ENCODE measurements around the gene ZCCHC4.

DNA sequence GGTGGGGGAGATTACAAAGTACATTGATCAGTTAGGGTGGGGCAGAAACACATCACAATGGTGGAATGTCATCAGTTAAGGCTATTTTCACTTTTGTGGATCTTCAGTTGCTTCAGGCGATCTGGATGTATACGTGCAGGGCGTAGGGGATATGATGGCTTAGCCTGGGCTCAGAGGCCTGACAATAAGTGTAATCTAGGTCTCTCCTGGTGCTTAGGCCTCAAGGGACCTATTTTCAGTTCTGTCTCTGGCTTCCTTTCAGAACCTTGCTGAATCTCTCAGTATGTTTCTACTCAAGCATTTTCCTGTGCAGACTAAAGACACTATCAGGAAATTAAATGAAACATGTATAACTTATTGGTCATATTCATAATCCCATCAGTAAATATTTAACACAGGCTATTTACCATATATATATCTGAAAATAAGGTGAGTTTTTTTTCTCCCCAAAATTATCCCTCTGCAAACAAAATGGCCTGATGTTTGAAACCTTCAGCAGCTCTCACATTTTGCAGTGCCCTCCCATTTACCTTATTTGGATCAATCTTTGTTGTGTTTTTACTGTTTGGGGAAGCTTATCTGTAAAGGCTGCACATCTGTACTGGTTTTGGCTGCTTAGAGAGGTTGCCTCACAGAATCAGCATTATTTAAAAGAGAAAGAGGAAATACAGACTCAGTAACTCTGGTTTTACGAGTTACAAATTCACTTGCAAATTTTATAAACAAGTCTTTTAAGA is 2.3 kb upstream of the ZCCHC4 start:
- TF ChIP-seq POLR2A (IDR thresholded peaks at IDR 0.05): no peak
- TF ChIP-seq POLR2AphosphoS5 (IDR thresholded peaks at IDR 0.05): no peak
- TF ChIP-seq, protein P1, sequence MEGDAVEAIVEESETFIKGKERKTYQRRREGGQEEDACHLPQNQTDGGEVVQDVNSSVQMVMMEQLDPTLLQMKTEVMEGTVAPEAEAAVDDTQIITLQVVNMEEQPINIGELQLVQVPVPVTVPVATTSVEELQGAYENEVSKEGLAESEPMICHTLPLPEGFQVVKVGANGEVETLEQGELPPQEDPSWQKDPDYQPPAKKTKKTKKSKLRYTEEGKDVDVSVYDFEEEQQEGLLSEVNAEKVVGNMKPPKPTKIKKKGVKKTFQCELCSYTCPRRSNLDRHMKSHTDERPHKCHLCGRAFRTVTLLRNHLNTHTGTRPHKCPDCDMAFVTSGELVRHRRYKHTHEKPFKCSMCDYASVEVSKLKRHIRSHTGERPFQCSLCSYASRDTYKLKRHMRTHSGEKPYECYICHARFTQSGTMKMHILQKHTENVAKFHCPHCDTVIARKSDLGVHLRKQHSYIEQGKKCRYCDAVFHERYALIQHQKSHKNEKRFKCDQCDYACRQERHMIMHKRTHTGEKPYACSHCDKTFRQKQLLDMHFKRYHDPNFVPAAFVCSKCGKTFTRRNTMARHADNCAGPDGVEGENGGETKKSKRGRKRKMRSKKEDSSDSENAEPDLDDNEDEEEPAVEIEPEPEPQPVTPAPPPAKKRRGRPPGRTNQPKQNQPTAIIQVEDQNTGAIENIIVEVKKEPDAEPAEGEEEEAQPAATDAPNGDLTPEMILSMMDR (IDR thresholded peaks at IDR 0.05): no peak
